Liver (tissue), 9 donors: ENCODE data around the gene TRIM26. TPM values are rescaled to one million over a fixed set of nuclear protein-coding genes. Genes with fewer than 3 reads are reported as not detected.

Experiments
- DNase-seq: peaks from one replicate; pipeline ENCODE4 v3.0.0-alpha.2; 2017; ENCODE audit warnings: low spot score
- H3K27ac ChIP-seq, 2 donors: one replicate each; pipeline ENCODE4 v1.7.0; 2013; ENCODE audit warnings: inconsistent platforms in 2 of 2, low read length in 2 of 2, control low read depth in 1 of 2, low read depth in 1 of 2, mild to moderate bottlenecking in 1 of 2
- H3K27me3 ChIP-seq, 4 donors: one replicate each; pipeline versions ENCODE4 v1.6.1 to v1.7.0; 2013; ENCODE audit warnings: low read length in 3 of 4, inconsistent platforms in 1 of 4, mild to moderate bottlenecking in 1 of 4, moderate library complexity in 1 of 4; ENCODE audit not compliant: control insufficient read depth in 4 of 4, insufficient read depth in 4 of 4
- H3K36me3 ChIP-seq, 4 donors: one replicate each; pipeline versions ENCODE4 v1.6.1 to v1.7.0; 2013; ENCODE audit warnings: low read length in 3 of 4, mild to moderate bottlenecking in 3 of 4, low read depth in 1 of 4, moderate library complexity in 1 of 4; ENCODE audit not compliant: control insufficient read depth in 4 of 4, insufficient read depth in 3 of 4
- H3K4me1 ChIP-seq, 4 donors: one replicate each; pipeline versions ENCODE4 v1.6.1 to v1.7.0; 2013; ENCODE audit warnings: low read length in 3 of 4, mild to moderate bottlenecking in 3 of 4, moderate library complexity in 1 of 4; ENCODE audit not compliant: control insufficient read depth in 4 of 4, insufficient read depth in 4 of 4
- H3K4me3 ChIP-seq, 3 donors: one replicate each; pipeline versions ENCODE4 v1.6.1 to v1.7.0; 2013; ENCODE audit warnings: low read length in 3 of 3, control low read depth in 1 of 3, low read depth in 1 of 3, mild to moderate bottlenecking in 1 of 3
- H3K9ac ChIP-seq, 2 donors: one replicate each; pipeline ENCODE4 v1.7.0; 2013; ENCODE audit warnings: low read length in 2 of 2, mild to moderate bottlenecking in 2 of 2, moderate library complexity in 2 of 2, control low read depth in 1 of 2, low read depth in 1 of 2
- H3K9me3 ChIP-seq, 4 donors: one replicate each; pipeline versions ENCODE4 v1.6.1 to v1.7.0; 2013; ENCODE audit warnings: low read length in 3 of 4; ENCODE audit not compliant: control insufficient read depth in 4 of 4
- ATF3 ChIP-seq: IDR thresholded peaks from 2 replicates; pipeline ENCODE4 v1.6.1; 2016; ENCODE audit warnings: antibody characterized with exemption
- CTCF ChIP-seq: fragments of 150-350 bp; IDR thresholded peaks from 2 replicates; pipeline ENCODE4 v1.5.1; 2017; ENCODE audit warnings: improper control_type of control experiment, low read depth, low read length; ENCODE audit not compliant: missing input control
- EGR1 ChIP-seq, 2 donors: IDR thresholded peaks; 2 replicates each; pipeline ENCODE4 v1.6.1; 2016 to 2018; ENCODE audit warnings: antibody characterized with exemption in 2 of 2, low read depth in 2 of 2
- HNF4A ChIP-seq, 2 donors: conservative IDR thresholded peaks; 2 replicates each; pipeline ENCODE4 v1.6.1; 2016; ENCODE audit warnings: antibody characterized with exemption in 2 of 2, mild to moderate bottlenecking in 2 of 2
- HNF4G ChIP-seq: IDR thresholded peaks from 2 replicates; pipeline ENCODE4 v1.6.1; 2016; ENCODE audit warnings: antibody characterized with exemption
- JUND ChIP-seq, 2 donors: IDR thresholded peaks; 2 replicates each; pipeline ENCODE4 v1.6.1; 2016; ENCODE audit warnings: antibody characterized with exemption in 2 of 2
- NR2F2 ChIP-seq: IDR thresholded peaks from 2 replicates; pipeline ENCODE4 v1.6.1; 2016; ENCODE audit warnings: antibody characterized with exemption
- RAD21 ChIP-seq, 2 donors: IDR thresholded peaks; 2 replicates each; pipeline ENCODE4 v1.6.1; 2016; ENCODE audit warnings: antibody characterized with exemption in 2 of 2, mild to moderate bottlenecking in 2 of 2
- REST ChIP-seq: IDR thresholded peaks from 2 replicates; pipeline ENCODE4 v1.6.1; 2016; ENCODE audit warnings: antibody characterized with exemption, mild to moderate bottlenecking
- TAF1 ChIP-seq: conservative IDR thresholded peaks from 2 replicates; pipeline ENCODE4 v1.6.1; 2016; ENCODE audit warnings: antibody characterized with exemption, mild to moderate bottlenecking
- YY1 ChIP-seq: IDR thresholded peaks from 2 replicates; pipeline ENCODE4 v1.6.1; 2016; ENCODE audit warnings: antibody characterized with exemption, mild to moderate bottlenecking
- ZBTB33 ChIP-seq: IDR thresholded peaks from 2 replicates; pipeline ENCODE4 v1.6.1; 2016; ENCODE audit warnings: antibody characterized with exemption
- WGBS: extraction: QIAGEN DNeasy Blood & Tissue Kit; methylation state at CpG from one replicate; pipeline ENCODE4 v1.1.7; 2013; 5-methylcytosine and 5-hydroxymethylcytosine counted together
- polyA plus RNA-seq, 2 donors: library from polyadenylated mRNA; stranded (reverse) in 1 of 2; unstranded in 1 of 2; fragments of 200-250 nt in 1 of 2; fragments of >200 nt in 1 of 2; fragmentation: Nextera tagmentation in 1 of 2; extraction: Ambion mirVana in 1 of 2; gene quantifications; one replicate each; pipeline versions ENCODE4 v1.2.1 to v1.2.3, GENCODE V29; 2013 to 2015
- total RNA-seq, 2 donors: library from RNA; depleted of rRNA; stranded (reverse); fragments of >200 nt; gene quantifications; one replicate each; pipeline ENCODE4 v1.2.3, GENCODE V29; 2014
- TF ChIP-seq, protein P1 (sequence below): IDR thresholded peaks from 2 replicates; pipeline ENCODE4 v1.6.1; 2016; ENCODE audit warnings: antibody characterized with exemption
- donor health status: healthy.
- donor health status: healthy.
- donor health status: healthy.
- donor health status: healthy.
- donor health status: healthy.

The TRIM26 gene
- total and polyA plus RNA-seq, 4 donors: 14.9 to 50.1 (median 23.9) TPM

DNA sequence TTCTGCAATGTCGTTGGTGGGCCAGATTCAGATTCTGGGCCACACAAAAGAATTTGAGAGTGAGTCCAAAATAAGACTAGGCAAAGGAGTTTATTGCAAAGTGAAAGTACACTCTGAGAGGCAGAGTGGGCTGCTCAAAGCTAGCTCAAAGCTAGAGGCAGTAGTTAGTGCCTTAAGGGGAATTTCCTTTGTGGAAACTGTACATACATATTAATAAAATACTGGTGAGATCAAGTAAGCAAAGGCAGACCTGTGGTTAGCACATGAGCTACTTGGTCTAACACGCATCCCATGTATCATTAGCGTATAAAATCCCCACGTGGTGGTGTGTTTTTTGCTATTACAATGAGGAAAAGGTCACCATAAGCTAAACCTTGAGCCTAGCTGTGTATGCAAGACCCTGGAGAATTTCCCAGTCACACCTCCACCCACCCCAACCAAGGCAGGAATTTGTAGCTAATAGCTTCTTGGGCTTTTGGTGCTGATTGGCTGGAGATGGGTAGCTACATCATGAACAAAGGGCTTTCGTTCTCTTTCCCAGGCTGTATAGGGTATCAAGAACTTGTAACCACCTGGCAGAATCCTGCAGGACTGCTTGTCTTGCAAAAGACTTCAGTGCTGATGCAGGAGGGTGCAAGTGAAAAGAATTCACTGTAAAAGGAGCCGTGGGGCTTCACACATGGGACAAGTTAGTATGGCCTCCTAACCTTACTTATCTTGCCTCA, 14.7 kb upstream of the TRIM26 start:
- H3K27ac ChIP-seq: no peak overlapping the region

GRCh38 chr6:30227242-30227722, 14.1 kb upstream of the TRIM26 start:
- Histone ChIP-seq H3K4me1 (no peaks in the 10 kb centered on the region), H3K36me3 (no peaks in the 10 kb centered on the region), H3K27ac (no peak overlapping the region), H3K9ac (no peak overlapping the region), H3K27me3 (no peaks in the 10 kb centered on the region), H3K9me3 (no peaks in the 10 kb centered on the region), H3K4me3 (no peak overlapping the region)
- TF ChIP-seq ATF3 (no peak), YY1 (no peak), ZBTB33 (no peak), EGR1 (IDR thresholded peaks at IDR 0.05; ENCODE audit: low read depth in 2 of 2) (no peak), CTCF (no peak)
- TF ChIP-seq, protein P1, sequence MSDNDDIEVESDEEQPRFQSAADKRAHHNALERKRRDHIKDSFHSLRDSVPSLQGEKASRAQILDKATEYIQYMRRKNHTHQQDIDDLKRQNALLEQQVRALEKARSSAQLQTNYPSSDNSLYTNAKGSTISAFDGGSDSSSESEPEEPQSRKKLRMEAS: no peak
- 91% methylated on average over 6 of the region's 6 CpGs for WGBS
- no peak for DNase-seq

More for the DNA sequence above, 14.7 kb upstream of the TRIM26 start:
- TF ChIP-seq JUND (IDR thresholded peaks at IDR 0.05) (no peak), HNF4A (conservative IDR thresholded peaks at IDR 0.05) (no peak), REST (no peak), NR2F2 (no peak), RAD21 (IDR thresholded peaks at IDR 0.05) (no peak), TAF1 (no peak), HNF4G (no peak), ZBTB33 (no peak), ATF3 (no peak)
- Histone ChIP-seq H3K36me3 (no peaks in the 10 kb centered on the region), H3K4me3 (no peak overlapping the region), H3K27me3 (no peaks in the 10 kb centered on the region), H3K9ac (no peak overlapping the region), H3K9me3 (no peaks in the 10 kb centered on the region), H3K4me1 (no peaks in the 10 kb centered on the region)
- WGBS: 80% methylated on average over 6 of the region's 6 CpGs
- no peak for DNase-seq
